GM19324 (cell line): ENCODE results near the gene DLEC1.

ENCODE experiments used
- ATAC-seq: cut with Tn5 transposase; IDR thresholded peaks from one replicate; pipeline ENCODE4 v1.9.1; 2021; ENCODE audit warnings: mild to moderate bottlenecking, moderate library complexity; ENCODE audit not compliant: unreplicated experiment, low FRiP score

DLEC1 gene, protein sequence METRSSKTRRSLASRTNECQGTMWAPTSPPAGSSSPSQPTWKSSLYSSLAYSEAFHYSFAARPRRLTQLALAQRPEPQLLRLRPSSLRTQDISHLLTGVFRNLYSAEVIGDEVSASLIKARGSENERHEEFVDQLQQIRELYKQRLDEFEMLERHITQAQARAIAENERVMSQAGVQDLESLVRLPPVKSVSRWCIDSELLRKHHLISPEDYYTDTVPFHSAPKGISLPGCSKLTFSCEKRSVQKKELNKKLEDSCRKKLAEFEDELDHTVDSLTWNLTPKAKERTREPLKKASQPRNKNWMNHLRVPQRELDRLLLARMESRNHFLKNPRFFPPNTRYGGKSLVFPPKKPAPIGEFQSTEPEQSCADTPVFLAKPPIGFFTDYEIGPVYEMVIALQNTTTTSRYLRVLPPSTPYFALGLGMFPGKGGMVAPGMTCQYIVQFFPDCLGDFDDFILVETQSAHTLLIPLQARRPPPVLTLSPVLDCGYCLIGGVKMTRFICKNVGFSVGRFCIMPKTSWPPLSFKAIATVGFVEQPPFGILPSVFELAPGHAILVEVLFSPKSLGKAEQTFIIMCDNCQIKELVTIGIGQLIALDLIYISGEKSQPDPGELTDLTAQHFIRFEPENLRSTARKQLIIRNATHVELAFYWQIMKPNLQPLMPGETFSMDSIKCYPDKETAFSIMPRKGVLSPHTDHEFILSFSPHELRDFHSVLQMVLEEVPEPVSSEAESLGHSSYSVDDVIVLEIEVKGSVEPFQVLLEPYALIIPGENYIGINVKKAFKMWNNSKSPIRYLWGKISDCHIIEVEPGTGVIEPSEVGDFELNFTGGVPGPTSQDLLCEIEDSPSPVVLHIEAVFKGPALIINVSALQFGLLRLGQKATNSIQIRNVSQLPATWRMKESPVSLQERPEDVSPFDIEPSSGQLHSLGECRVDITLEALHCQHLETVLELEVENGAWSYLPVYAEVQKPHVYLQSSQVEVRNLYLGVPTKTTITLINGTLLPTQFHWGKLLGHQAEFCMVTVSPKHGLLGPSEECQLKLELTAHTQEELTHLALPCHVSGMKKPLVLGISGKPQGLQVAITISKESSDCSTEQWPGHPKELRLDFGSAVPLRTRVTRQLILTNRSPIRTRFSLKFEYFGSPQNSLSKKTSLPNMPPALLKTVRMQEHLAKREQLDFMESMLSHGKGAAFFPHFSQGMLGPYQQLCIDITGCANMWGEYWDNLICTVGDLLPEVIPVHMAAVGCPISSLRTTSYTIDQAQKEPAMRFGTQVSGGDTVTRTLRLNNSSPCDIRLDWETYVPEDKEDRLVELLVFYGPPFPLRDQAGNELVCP (N-terminal part only)

GRCh38 chr3:38039101-38039898 is at the start of gene DLEC1:
TSS of gene DLEC1 (plus strand) at chr3:38039208. CDS start at chr3:38039226, 18 bp downstream.
- peak; percentile 66 for ATAC-seq

- ATAC-seq = no peak
Measured at GRCh38 chr3:37989821-37990480, 49.1 kb upstream of the DLEC1 start.

- no peak for ATAC-seq
Measured at GRCh38 chr3:37990527-37990926, 48.5 kb upstream of the DLEC1 start, which contains the start of gene VILL. TSS of gene VILL (plus strand) at chr3:37990786. CDS start at chr3:37993673, 2,887 bp downstream.

DNA sequence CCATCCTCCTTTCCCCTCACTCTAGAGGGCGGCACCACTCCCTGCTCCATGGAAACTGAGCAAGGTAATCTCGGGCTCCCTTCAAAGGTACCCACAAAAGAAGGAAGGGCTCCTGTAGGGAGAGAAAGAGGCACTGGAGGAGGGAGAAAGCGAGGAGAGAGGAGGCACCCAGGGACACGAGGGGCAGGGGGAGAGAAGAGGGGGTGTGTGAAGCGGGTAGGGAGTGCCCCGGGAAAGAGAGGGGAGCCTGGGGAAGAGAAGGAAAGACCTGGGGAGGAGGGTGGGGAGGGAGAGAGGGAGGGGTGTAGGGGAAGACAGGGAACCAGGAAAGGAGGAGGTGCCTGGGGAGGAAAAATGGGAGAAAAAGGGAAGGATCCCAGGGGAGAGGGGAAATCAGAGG is 47.9 kb upstream of the DLEC1 start:
- ATAC-seq = no peak

- no peak for ATAC-seq
Measured at GRCh38 chr3:37991823-37992222, 47.2 kb upstream of the DLEC1 start.

DNA sequence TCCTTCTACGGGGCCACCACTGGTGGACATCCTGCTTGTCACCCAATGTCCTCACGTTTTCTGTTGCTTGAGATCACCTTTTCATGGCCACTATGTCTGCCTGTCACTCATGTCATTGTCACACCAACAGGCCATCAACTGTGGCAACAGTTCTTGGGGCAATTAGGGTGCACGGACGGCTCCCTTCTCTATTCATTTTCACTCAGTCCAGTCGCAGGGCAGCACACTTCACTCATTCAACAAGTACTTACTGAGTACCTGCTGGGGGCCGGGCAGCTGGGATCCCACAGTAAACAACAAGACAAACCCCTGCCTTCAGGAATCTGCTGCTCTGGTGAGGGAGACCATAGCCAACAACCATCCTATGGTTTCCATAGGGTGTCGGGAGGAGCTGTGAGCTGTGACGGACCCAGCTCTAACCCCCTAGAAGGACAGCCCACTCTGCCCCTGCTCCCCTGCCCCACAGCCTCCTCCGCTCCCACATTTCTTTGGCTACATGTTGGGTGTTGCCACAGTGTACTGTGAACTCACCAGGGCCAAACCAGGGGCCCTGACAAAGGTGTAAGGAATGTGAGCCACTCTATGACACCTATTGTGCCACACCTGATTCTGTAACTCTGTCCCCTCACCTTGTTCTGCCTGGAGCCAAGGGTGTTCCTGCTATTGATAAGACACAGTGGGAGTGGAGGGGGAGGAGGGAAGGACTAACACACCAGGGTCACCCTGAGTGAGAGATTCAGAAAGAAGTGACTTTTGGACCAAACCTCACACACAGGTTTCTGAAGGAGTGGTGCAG is 46.5 kb upstream of the DLEC1 start:
- no peak for ATAC-seq

GRCh38 chr3:37993067-37993455 is 45.9 kb upstream of the DLEC1 start:
- no peak for ATAC-seq

DNA sequence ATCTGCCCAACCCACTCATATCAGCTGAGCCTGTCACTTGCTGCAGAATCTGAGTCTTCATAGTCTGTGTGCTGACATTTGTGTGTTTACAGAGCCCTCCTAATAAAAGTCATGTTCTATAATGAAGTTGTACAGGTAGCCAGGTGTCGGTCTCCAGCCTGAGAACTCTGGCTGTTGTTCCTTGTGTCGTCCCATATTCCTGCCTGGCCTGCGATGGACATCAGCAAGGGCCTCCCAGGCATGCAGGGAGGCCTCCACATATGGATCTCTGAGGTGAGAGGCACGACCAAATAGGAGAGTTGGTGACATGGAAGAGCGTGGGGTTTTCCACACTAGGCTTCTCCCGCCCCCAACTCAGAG is 45.6 kb upstream of the DLEC1 start:
- no peak for ATAC-seq

GRCh38 chr3:37993820-37994638 is 45.0 kb upstream of the DLEC1 start:
- ATAC-seq = peak; percentile 54

- no peak for ATAC-seq
Measured at GRCh38 chr3:37994639-37994972, 44.4 kb upstream of the DLEC1 start.

- no peak for ATAC-seq
Measured at GRCh38 chr3:37995652-37996641, 43.1 kb upstream of the DLEC1 start.

DNA sequence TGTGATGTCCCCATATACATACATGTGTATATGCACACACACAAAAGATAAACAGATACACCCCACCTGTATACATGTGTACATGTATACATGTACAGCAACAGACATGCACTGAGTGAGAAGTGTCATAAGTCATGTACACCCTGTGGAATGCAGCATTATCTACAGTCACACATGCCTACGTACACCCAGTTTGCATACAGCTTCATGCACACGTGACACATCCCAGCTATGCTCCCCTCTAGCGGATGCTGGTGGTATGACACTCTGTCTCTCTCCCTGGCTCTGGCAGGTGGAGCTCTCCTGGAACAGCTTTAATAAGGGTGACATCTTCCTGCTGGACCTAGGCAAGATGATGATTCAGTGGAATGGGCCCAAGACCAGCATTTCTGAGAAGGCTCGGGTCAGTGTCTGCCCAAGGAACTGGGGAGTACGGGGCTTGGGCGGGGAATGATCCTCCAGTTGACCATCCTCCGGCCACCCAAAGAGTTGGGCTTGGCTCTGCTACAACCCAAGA is 42.2 kb upstream of the DLEC1 start:
- peak; percentile 50 for ATAC-seq

DNA sequence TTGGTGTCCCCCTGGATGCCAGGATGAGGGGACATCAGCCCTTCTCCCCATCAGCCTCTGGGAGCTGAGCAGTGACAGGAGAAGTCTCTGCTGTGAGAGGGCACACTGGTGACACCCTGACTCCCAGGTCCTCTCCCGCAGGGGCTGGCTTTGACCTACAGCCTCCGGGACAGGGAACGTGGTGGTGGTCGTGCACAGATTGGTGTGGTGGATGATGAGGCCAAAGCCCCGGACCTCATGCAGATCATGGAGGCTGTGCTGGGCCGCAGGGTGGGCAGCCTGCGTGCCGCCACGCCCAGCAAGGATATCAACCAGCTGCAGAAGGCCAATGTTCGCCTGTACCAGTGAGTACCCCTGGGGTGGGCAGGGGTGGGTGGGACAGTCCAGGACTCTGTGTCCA is 41.7 kb upstream of the DLEC1 start:
- ATAC-seq = no peak

GRCh38 chr3:37997791-37998370 is 41.1 kb upstream of the DLEC1 start:
- ATAC-seq = no peak

DNA sequence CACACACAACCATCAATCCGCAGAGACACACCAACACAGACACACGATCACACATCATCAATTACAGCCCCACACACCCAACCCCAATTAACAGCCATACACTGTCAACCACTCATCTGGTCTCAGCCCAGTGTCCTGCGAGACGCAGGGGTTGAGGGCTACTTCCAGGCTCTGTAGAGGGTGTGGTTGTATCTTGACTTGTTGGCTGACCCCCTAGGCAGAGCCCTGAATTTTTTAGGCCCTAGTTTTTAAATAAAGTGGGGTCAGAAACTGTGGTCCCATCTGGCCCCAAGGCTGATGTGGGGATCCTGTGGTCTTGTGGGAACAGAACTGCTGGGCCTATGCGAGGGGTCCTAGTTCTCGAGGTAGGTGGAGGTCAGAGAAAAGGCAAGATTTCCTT is 39.2 kb upstream of the DLEC1 start:
- no peak for ATAC-seq
